B cell (primary cell): ENCODE data around the gene MPPE1. TPM values are rescaled to one million over a fixed set of nuclear protein-coding genes. Genes with fewer than 3 reads are reported as not detected.
"Not testable (repeated sequence)": the region's sequence is repeated elsewhere in the genome, so short reads cannot be mapped to it uniquely, and the experiment has no call there.

Experiments
- ATAC-seq: fragments of 200-7000 bp; cut with Tn5 transposase; one replicate; pipeline ENCODE4 v1.10.0; 2021; ENCODE audit warnings: low read depth, mild to moderate bottlenecking, moderate number of reproducible peaks, moderate library complexity
- CTCF ChIA-PET: fragments of 350-600 bp; sonication (Branson Sonifier 250); formaldehyde crosslinking; loops from one replicate; lab custom pipeline; 2021; ENCODE audit warnings: antibody characterized with exemption, inconsistent platforms; lab: Charles Lee
- POLR2A ChIA-PET: fragments of 350-600 bp; sonication (Branson Sonifier 250); formaldehyde crosslinking; loops from one replicate; lab custom pipeline; 2021; ENCODE audit warnings: antibody characterized with exemption; lab: Charles Lee
- DNase-seq: peaks from one replicate; pipeline ENCODE4 v3.0.0; 2013
- H2AFZ ChIP-seq: 2 replicates; pipeline ENCODE4 v1.6.1; 2012; ENCODE audit warnings: mild to moderate bottlenecking, low read depth, low read length; ENCODE audit not compliant: insufficient read depth, poor library complexity, severe bottlenecking
- H3K27ac ChIP-seq, 2 donors: 1 replicate in 1 of 2; 2 replicates in 1 of 2; pipeline ENCODE4 v1.5.1; 2012 to 2013; ENCODE audit warnings: low read length in 2 of 2, mild to moderate bottlenecking in 2 of 2, moderate library complexity in 1 of 2
- H3K27me3 ChIP-seq, 4 experiments: fragments of 200-600 bp in 1 of 4; sonication (generic) in 1 of 4; replicated peaks in 1 of 4; 1 replicate in 2 of 4; 2 replicates in 2 of 4; pipeline versions ENCODE4 v1.6.1 to v1.7.0; 2013 to 2016; ENCODE audit warnings: low read length in 3 of 4, mild to moderate bottlenecking in 2 of 4, mixed read lengths in 1 of 4, moderate library complexity in 1 of 4; ENCODE audit not compliant: insufficient read depth in 4 of 4, control insufficient read depth in 3 of 4; ENCODE audit errors: control extremely low read depth in 1 of 4
- H3K36me3 ChIP-seq, 2 experiments: replicated peaks in 1 of 2; 1 replicate in 1 of 2; 2 replicates in 1 of 2; pipeline versions ENCODE4 v1.6.1 to v1.7.1; 2013; ENCODE audit warnings: low read length in 1 of 2; ENCODE audit not compliant: insufficient read depth in 2 of 2, control insufficient read depth in 1 of 2; ENCODE audit errors: control extremely low read depth in 1 of 2, extremely low read depth in 1 of 2
- H3K4me1 ChIP-seq, 2 donors: fragments of 200-600 bp in 1 of 2; sonication (generic) in 1 of 2; 1 replicate in 1 of 2; 2 replicates in 1 of 2; pipeline versions ENCODE4 v1.5.1 to v1.6.1; 2013 to 2017; ENCODE audit warnings: low read length in 2 of 2; ENCODE audit not compliant: control insufficient read depth in 2 of 2, insufficient read depth in 2 of 2
- H3K4me2 ChIP-seq: replicated peaks from 2 replicates; pipeline ENCODE3; 2012; ENCODE audit warnings: mild to moderate bottlenecking, low read depth, low read length; ENCODE audit not compliant: poor library complexity, severe bottlenecking
- H3K4me3 ChIP-seq, 5 experiments: fragments of 200-600 bp in 1 of 5; sonication (generic) in 1 of 5; 1 replicate in 3 of 5; 2 replicates in 2 of 5; pipeline versions ENCODE4 v1.5.1 to v1.7.0; 2011 to 2016; ENCODE audit warnings: low read length in 4 of 5, mild to moderate bottlenecking in 4 of 5, low read depth in 2 of 5, control low read depth in 1 of 5, moderate library complexity in 1 of 5; ENCODE audit not compliant: insufficient read depth in 1 of 5; ENCODE audit errors: control extremely low read depth in 1 of 5, extremely low read depth in 1 of 5
- H3K79me2 ChIP-seq: fragments of 200-600 bp; sonication (generic); one replicate; pipeline ENCODE4 v1.6.0; 2016; ENCODE audit warnings: low read length; ENCODE audit not compliant: control insufficient read depth, insufficient read depth
- H3K9ac ChIP-seq: fragments of 200-600 bp; sonication (generic); 2 replicates; pipeline ENCODE4 v1.6.1; 2017; ENCODE audit warnings: mild to moderate bottlenecking, low read length, moderate library complexity
- H3K9me3 ChIP-seq, 3 donors: one replicate each; pipeline versions ENCODE4 v1.6.1 to v1.7.1; 2013; ENCODE audit warnings: low read length in 2 of 3; ENCODE audit not compliant: control insufficient read depth in 2 of 3, insufficient read depth in 1 of 3; ENCODE audit errors: control extremely low read depth in 1 of 3
- H4K20me1 ChIP-seq: 2 replicates; pipeline ENCODE4 v1.6.0; 2012; ENCODE audit warnings: mild to moderate bottlenecking, low read length; ENCODE audit not compliant: insufficient read depth, control insufficient read depth, poor library complexity, severe bottlenecking
- H3K27ac Mint-ChIP-seq: one replicate; pipeline ENCODE4 v1.8.0; 2021; ENCODE audit warnings: mixed read lengths
- H3K27me3 Mint-ChIP-seq: one replicate; pipeline ENCODE4 v1.8.0; 2021; ENCODE audit warnings: mixed read lengths
- H3K4me1 Mint-ChIP-seq: one replicate; pipeline ENCODE4 v1.8.0; 2021; ENCODE audit warnings: mixed read lengths
- H3K4me3 Mint-ChIP-seq: one replicate; pipeline ENCODE4 v1.8.0; 2021; ENCODE audit warnings: mixed read lengths
- H3K9me3 Mint-ChIP-seq: one replicate; pipeline ENCODE4 v1.8.0; 2022; ENCODE audit warnings: mixed read lengths; ENCODE audit not compliant: insufficient read depth
- EZH2 ChIP-seq: IDR thresholded peaks from 2 replicates; pipeline ENCODE4 v1.6.1; 2012; ENCODE audit warnings: borderline replicate concordance, low read depth, mild to moderate bottlenecking, moderate library complexity, low read length; ENCODE audit not compliant: insufficient read depth, poor library complexity, severe bottlenecking
- WGBS: methylation state at CpG from one replicate; pipeline ENCODE4 v1.1.5; 2013; ENCODE audit warnings: missing lambda C conversion rate; ENCODE audit not compliant: insufficient coverage; 5-methylcytosine and 5-hydroxymethylcytosine counted together
- intact Hi-C: fragments of 100-400 bp; cut with micrococcal nuclease; formaldehyde crosslinking; loops from one replicate; pipeline ENCODE4 v1.10.0; 2022
- polyA plus RNA-seq: library from polyadenylated mRNA; depleted of rRNA; stranded (reverse); fragments of >200 nt; gene quantifications from 2 replicates; pipeline ENCODE4 v1.2.3, GENCODE V29; 2012
- total RNA-seq, 2 donors: library from RNA; stranded (reverse); fragments of 120-200 nt in 1 of 2; gene quantifications; 1 replicate in 1 of 2; 2 replicates in 1 of 2; pipeline versions ENCODE4 v1.2.3 to v1.2.4, GENCODE V29; 2013 to 2022
- TF ChIP-seq, protein P1 (sequence below): fragments of 200-600 bp; IDR thresholded peaks from one replicate; pipeline ENCODE4 v1.8.0; 2022; ENCODE audit warnings: antibody characterized with exemption, mild to moderate bottlenecking

The MPPE1 gene
- total and polyA plus RNA-seq, 2 donors (not counting 1 experiment from before 2014, with no cell fraction given), result 51.1 to 57.5 TPM

- no peak overlapping the region for H3K9ac ChIP-seq
- ChIA-PET CTCF (no interaction called here), POLR2A (no interaction called here)
- peaks cover 0 to 6% of the 10 kb centered on the region in 2 experiments for H3K36me3 ChIP-seq
- DNase-seq, result no peak
- intact Hi-C loops, result no loop called here
- no peak overlapping the region for H2AFZ ChIP-seq
- no peaks in the 10 kb centered on the region for H3K27me3 ChIP-seq
- no peak overlapping the region for H3K4me2 ChIP-seq
- TF ChIP-seq, protein P1, sequence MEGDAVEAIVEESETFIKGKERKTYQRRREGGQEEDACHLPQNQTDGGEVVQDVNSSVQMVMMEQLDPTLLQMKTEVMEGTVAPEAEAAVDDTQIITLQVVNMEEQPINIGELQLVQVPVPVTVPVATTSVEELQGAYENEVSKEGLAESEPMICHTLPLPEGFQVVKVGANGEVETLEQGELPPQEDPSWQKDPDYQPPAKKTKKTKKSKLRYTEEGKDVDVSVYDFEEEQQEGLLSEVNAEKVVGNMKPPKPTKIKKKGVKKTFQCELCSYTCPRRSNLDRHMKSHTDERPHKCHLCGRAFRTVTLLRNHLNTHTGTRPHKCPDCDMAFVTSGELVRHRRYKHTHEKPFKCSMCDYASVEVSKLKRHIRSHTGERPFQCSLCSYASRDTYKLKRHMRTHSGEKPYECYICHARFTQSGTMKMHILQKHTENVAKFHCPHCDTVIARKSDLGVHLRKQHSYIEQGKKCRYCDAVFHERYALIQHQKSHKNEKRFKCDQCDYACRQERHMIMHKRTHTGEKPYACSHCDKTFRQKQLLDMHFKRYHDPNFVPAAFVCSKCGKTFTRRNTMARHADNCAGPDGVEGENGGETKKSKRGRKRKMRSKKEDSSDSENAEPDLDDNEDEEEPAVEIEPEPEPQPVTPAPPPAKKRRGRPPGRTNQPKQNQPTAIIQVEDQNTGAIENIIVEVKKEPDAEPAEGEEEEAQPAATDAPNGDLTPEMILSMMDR, result no peak
- no peak for TF ChIP-seq EZH2
- Mint-ChIP-seq H3K4me1 (peaks cover 6% of the 10 kb centered on the region), H3K27ac (no peak overlapping the region), H3K4me3 (no peak overlapping the region), H3K9me3 (no peaks in the 10 kb centered on the region), H3K27me3 (no peaks in the 10 kb centered on the region)
- H3K4me1 ChIP-seq, result no peaks in the 10 kb centered on the region
- no peak for ATAC-seq
- no peaks in the 10 kb centered on the region for H3K9me3 ChIP-seq
- no peak overlapping the region for H3K27ac ChIP-seq
- H4K20me1 ChIP-seq, result no peaks in the 10 kb centered on the region
- no peaks in the 10 kb centered on the region for H3K79me2 ChIP-seq
- WGBS, result 100% methylated on average over 4 of the region's 7 CpGs
- H3K4me3 ChIP-seq, result no peak overlapping the region
These were observed 48.8 kb downstream of the MPPE1 start for GRCh38 chr18:11859282-11859830.

DNA sequence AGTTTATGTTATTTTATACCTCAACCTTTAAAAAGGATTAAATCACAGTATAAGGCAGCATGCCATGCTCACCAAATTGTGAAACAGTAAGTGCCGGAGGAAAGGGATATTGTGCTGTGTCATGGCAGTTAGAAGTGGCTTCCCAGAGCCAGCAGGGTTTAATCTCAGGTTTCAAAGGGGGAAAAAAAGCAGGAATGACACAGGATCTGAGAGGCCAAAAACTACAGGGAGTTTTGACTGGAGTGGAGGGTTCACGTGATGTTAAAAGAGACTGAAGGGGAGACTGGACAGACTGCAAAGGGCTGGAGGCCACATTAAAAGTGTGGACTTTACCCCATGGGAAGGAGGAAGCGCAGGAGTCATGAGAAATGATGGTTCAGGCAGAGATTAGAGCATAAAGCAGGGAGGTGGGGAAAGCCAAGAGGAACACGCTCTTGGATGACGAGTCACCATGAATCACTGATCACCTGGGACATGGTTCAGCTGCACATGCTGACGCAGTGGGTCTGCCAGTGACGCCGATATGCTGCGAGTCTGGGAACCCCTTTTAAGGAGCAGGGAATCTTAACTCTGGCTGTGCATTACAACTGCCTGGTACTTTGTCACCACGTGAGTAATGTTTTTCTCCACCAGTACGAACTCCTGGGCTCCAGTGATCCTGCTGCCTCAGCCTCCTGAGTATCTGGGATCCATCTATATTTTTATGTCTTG lies 50.8 kb downstream of the MPPE1 start:
- Histone ChIP-seq H4K20me1 (peaks cover 10% of the 10 kb centered on the region), H3K9me3 (no peaks in the 10 kb centered on the region), H2AFZ (no peak overlapping the region), H3K36me3 (peaks cover 0 to 13% of the 10 kb centered on the region in 2 experiments), H3K9ac (no peak overlapping the region), H3K79me2 (peaks cover 14% of the 10 kb centered on the region), H3K4me1 (peaks cover 13 to 14% of the 10 kb centered on the region in 2 donors), H3K4me2 (no peak overlapping the region), H3K27me3 (no peaks in the 10 kb centered on the region), H3K4me3 (no peak overlapping the region), H3K27ac (no peak overlapping the region)
- POLR2A ChIA-PET, result no interaction called here
- intact Hi-C loops, result no loop called here
- Mint-ChIP-seq H3K9me3 (no peaks in the 10 kb centered on the region), H3K27me3 (no peaks in the 10 kb centered on the region), H3K27ac (no peak overlapping the region), H3K4me1 (peaks cover 18% of the 10 kb centered on the region), H3K4me3 (no peak overlapping the region)
- DNase-seq (no peak), ATAC-seq (no peak)
- CTCF ChIA-PET, result no interaction called here
- TF ChIP-seq, protein P1, result no peak
- no peak for TF ChIP-seq EZH2
- 66% methylated on average over 10 of the region's 11 CpGs for WGBS

GRCh38 chr18:11854554-11854953 lies 53.6 kb downstream of the MPPE1 start:
- H3K9me3 Mint-ChIP-seq, H3K27ac ChIP-seq, H3K27me3 ChIP-seq, H3K4me3 ChIP-seq, POLR2A ChIA-PET, DNase-seq, H3K27ac Mint-ChIP-seq, H2AFZ ChIP-seq, H3K4me2 ChIP-seq, H3K9me3 ChIP-seq, H3K9ac ChIP-seq, CTCF ChIA-PET, H3K27me3 Mint-ChIP-seq, ATAC-seq: not testable (repeated sequence)
- Mint-ChIP-seq H3K4me1 (peaks cover 36% of the 10 kb centered on the region), H3K4me3 (peak overlapping the region; percentile 23)
- WGBS, result 78% methylated on average over 2 of the region's 6 CpGs
- Histone ChIP-seq H4K20me1 (peaks cover 20% of the 10 kb centered on the region), H3K36me3 (peaks cover 0 to 13% of the 10 kb centered on the region in 2 experiments), H3K4me1 (peaks cover 27 to 31% of the 10 kb centered on the region in 2 donors), H3K79me2 (peaks cover 25% of the 10 kb centered on the region)
- intact Hi-C loops, result loop anchor here (5.0 kb wide), 1 partner anchor 848 kb away; the partner anchor contains the start of genes CEP76 and PSMG2
